Karpas-422 (cell line): ENCODE measurements around the gene MVD. TPM values are rescaled to one million over a fixed set of nuclear protein-coding genes. Genes with fewer than 3 reads are reported as not detected.

Experiments
- DNase-seq: peaks from one replicate; pipeline ENCODE4 v3.0.0-alpha.2; 2015
- H2AFZ ChIP-seq: fragments of 200-600 bp; sonication (generic); 2 replicates; pipeline ENCODE4 v1.6.1; 2014; ENCODE audit warnings: antibody characterized with exemption, low read length, mixed read lengths
- H3K27ac ChIP-seq: fragments of 200-600 bp; sonication (generic); 2 replicates; pipeline ENCODE4 v1.5.1; 2014; ENCODE audit warnings: mild to moderate bottlenecking, low read length, moderate library complexity
- H3K27me3 ChIP-seq: fragments of 200-600 bp; sonication (generic); 2 replicates; pipeline ENCODE4 v1.6.1; 2014; ENCODE audit warnings: low read length, mixed read lengths
- H3K36me3 ChIP-seq: fragments of 200-600 bp; sonication (generic); 2 replicates; pipeline ENCODE4 v1.6.1; 2014; ENCODE audit warnings: low read length, mixed read lengths; ENCODE audit not compliant: insufficient read depth
- H3K4me1 ChIP-seq: fragments of 200-600 bp; sonication (generic); 2 replicates; pipeline ENCODE4 v1.6.1; 2014; ENCODE audit warnings: mild to moderate bottlenecking, low read length, mixed read lengths
- H3K4me2 ChIP-seq: fragments of 200-600 bp; sonication (generic); 2 replicates; pipeline ENCODE4 v1.6.1; 2014; ENCODE audit warnings: low read length, low read depth, mild to moderate bottlenecking; ENCODE audit not compliant: poor library complexity, severe bottlenecking
- H3K4me3 ChIP-seq: fragments of 200-600 bp; sonication (generic); 2 replicates; pipeline ENCODE4 v1.5.1; 2014; ENCODE audit warnings: mild to moderate bottlenecking, antibody characterized with exemption, low read length, mixed read lengths
- H3K79me2 ChIP-seq: fragments of 200-600 bp; sonication (generic); 2 replicates; pipeline ENCODE4 v1.6.1; 2014; ENCODE audit warnings: mild to moderate bottlenecking, low read length, mixed read lengths
- H3K9ac ChIP-seq: fragments of 200-600 bp; sonication (generic); 2 replicates; pipeline ENCODE4 v1.6.0; 2014; ENCODE audit warnings: low read length
- H3K9me2 ChIP-seq: fragments of 200-600 bp; sonication (generic), shearing (Covaris generic); replicated peaks from 2 replicates; pipeline ENCODE4 v1.6.0; 2014; ENCODE audit warnings: mild to moderate bottlenecking, low read length, moderate library complexity; ENCODE audit not compliant: insufficient read depth
- H3K9me3 ChIP-seq: fragments of 300-700, 200-600 bp; sonication (generic); 2 replicates; pipeline ENCODE4 v1.6.1; 2014; ENCODE audit warnings: low read length, mixed read lengths
- H4K20me1 ChIP-seq: fragments of 200-600 bp; sonication (generic); 2 replicates; pipeline ENCODE4 v1.6.1; 2014; ENCODE audit warnings: mild to moderate bottlenecking, antibody characterized with exemption, low read length, low read depth; ENCODE audit not compliant: insufficient read depth
- total RNA-seq: library from RNA; depleted of rRNA; stranded (reverse); fragments of >200 nt; shearing (Covaris generic); gene quantifications from 2 replicates; pipeline ENCODE4 v1.2.3, GENCODE V29; 2014; ENCODE audit warnings: low replicate concordance

MVD gene
- total RNA-seq, 1 experiment from 2014 or later: 35.0 TPM

- Histone ChIP-seq H2AFZ (no peak overlapping the region), H3K27me3 (no peaks in the 10 kb centered on the region), H3K9me2 (no peaks in the 10 kb centered on the region), H3K9ac (no peak overlapping the region), H3K4me1 (no peaks in the 10 kb centered on the region), H4K20me1 (0 out of 2 replicates have a peak, but pooled peaks cover 3% of the 10 kb centered on the region), H3K79me2 (peaks cover 8% of the 10 kb centered on the region; the same call in 1 of the 2 replicates), H3K4me2 (no peak overlapping the region), H3K27ac (no peak overlapping the region), H3K4me3 (no peak overlapping the region), H3K36me3 (no peaks in the 10 kb centered on the region; the same call in 1 of the 2 replicates), H3K9me3 (no peaks in the 10 kb centered on the region)
- DNase-seq: no peak
Measured at GRCh38 chr16:88619859-88620815, 42.8 kb downstream of the MVD start.

- Histone ChIP-seq H3K9me2 (no peaks in the 10 kb centered on the region), H3K4me1 (no peaks in the 10 kb centered on the region), H3K4me2 (no peak overlapping the region), H4K20me1 (no peaks in the 10 kb centered on the region), H3K4me3 (no peak overlapping the region), H3K9me3 (no peaks in the 10 kb centered on the region), H3K27ac (no peak overlapping the region), H3K79me2 (peaks cover 13% of the 10 kb centered on the region), H3K9ac (no peak overlapping the region), H3K27me3 (no peaks in the 10 kb centered on the region), H2AFZ (no peak overlapping the region), H3K36me3 (no peaks in the 10 kb centered on the region; the same call in 1 of the 2 replicates)
- DNase-seq: no peak
Measured at GRCh38 chr16:88618956-88619667, 43.8 kb downstream of the MVD start.

- H3K79me2 ChIP-seq: peaks cover 17% of the 10 kb centered on the region
- no peak overlapping the region for H3K9ac ChIP-seq
- H3K36me3 ChIP-seq: no peaks in the 10 kb centered on the region; the same call in 1 of the 2 replicates
- H3K4me3 ChIP-seq: no peak overlapping the region
- H2AFZ ChIP-seq: no peak overlapping the region
- no peak overlapping the region for H3K4me2 ChIP-seq
- H3K27ac ChIP-seq: no peak overlapping the region
- H3K27me3 ChIP-seq: no peaks in the 10 kb centered on the region
- H3K9me2 ChIP-seq: no peaks in the 10 kb centered on the region
- H4K20me1 ChIP-seq: no peaks in the 10 kb centered on the region
- H3K9me3 ChIP-seq: no peaks in the 10 kb centered on the region
- no peaks in the 10 kb centered on the region for H3K4me1 ChIP-seq
- DNase-seq: no peak
Measured at GRCh38 chr16:88618182-88618955, 44.5 kb downstream of the MVD start.

- Histone ChIP-seq H3K36me3 (no peaks in the 10 kb centered on the region; the same call in 1 of the 2 replicates), H3K27me3 (no peaks in the 10 kb centered on the region), H3K4me1 (no peaks in the 10 kb centered on the region), H3K79me2 (peaks cover 21% of the 10 kb centered on the region), H3K9ac (no peak overlapping the region), H3K4me3 (no peak overlapping the region), H2AFZ (no peak overlapping the region), H3K4me2 (no peak overlapping the region), H4K20me1 (no peaks in the 10 kb centered on the region), H3K27ac (no peak overlapping the region), H3K9me3 (no peaks in the 10 kb centered on the region), H3K9me2 (no peaks in the 10 kb centered on the region)
- no peak for DNase-seq
Measured at GRCh38 chr16:88617268-88618031, 45.4 kb downstream of the MVD start.

GRCh38 chr16:88616736-88617135 is 46.2 kb downstream of the MVD start:
- H4K20me1 ChIP-seq: no peaks in the 10 kb centered on the region
- H3K9me2 ChIP-seq: no peaks in the 10 kb centered on the region
- no peaks in the 10 kb centered on the region for H3K4me1 ChIP-seq
- H2AFZ ChIP-seq: no peak overlapping the region
- no peak overlapping the region for H3K4me3 ChIP-seq
- H3K27ac ChIP-seq: no peak overlapping the region
- no peak overlapping the region for H3K4me2 ChIP-seq
- no peak overlapping the region for H3K9ac ChIP-seq
- H3K27me3 ChIP-seq: no peaks in the 10 kb centered on the region
- DNase-seq: no peak
- no peaks in the 10 kb centered on the region for H3K9me3 ChIP-seq
- peaks cover 21% of the 10 kb centered on the region for H3K79me2 ChIP-seq
- no peaks in the 10 kb centered on the region; the same call in 1 of the 2 replicates for H3K36me3 ChIP-seq

GRCh38 chr16:88616320-88616719 is 46.6 kb downstream of the MVD start:
- Histone ChIP-seq H3K27me3 (no peaks in the 10 kb centered on the region), H4K20me1 (no peaks in the 10 kb centered on the region), H3K79me2 (peaks cover 21% of the 10 kb centered on the region), H3K9me3 (no peaks in the 10 kb centered on the region), H3K4me1 (no peaks in the 10 kb centered on the region), H3K9ac (no peak overlapping the region), H2AFZ (no peak overlapping the region), H3K27ac (no peak overlapping the region), H3K36me3 (no peaks in the 10 kb centered on the region; the same call in 1 of the 2 replicates), H3K9me2 (no peaks in the 10 kb centered on the region), H3K4me2 (no peak overlapping the region), H3K4me3 (no peak overlapping the region)
- DNase-seq: no peak

- no peaks in the 10 kb centered on the region for H4K20me1 ChIP-seq
- no peaks in the 10 kb centered on the region for H3K4me1 ChIP-seq
- peaks cover 17% of the 10 kb centered on the region for H3K79me2 ChIP-seq
- no peaks in the 10 kb centered on the region for H3K9me3 ChIP-seq
- no peak overlapping the region for H3K9ac ChIP-seq
- no peak overlapping the region for H2AFZ ChIP-seq
- no peaks in the 10 kb centered on the region for H3K9me2 ChIP-seq
- H3K4me2 ChIP-seq: no peak overlapping the region
- H3K36me3 ChIP-seq: peaks cover 3% of the 10 kb centered on the region; the same call in 1 of the 2 replicates
- no peak overlapping the region for H3K4me3 ChIP-seq
- no peaks in the 10 kb centered on the region for H3K27me3 ChIP-seq
- DNase-seq: no peak
- no peak overlapping the region for H3K27ac ChIP-seq
Measured at GRCh38 chr16:88614818-88615580, 47.9 kb downstream of the MVD start.
